ENCODE data around the gene TCP11.
"Not testable (repeated sequence)": the region's sequence is repeated elsewhere in the genome, so short reads cannot be mapped to it uniquely, and the experiment has no call there.

TCP11 gene

DNA sequence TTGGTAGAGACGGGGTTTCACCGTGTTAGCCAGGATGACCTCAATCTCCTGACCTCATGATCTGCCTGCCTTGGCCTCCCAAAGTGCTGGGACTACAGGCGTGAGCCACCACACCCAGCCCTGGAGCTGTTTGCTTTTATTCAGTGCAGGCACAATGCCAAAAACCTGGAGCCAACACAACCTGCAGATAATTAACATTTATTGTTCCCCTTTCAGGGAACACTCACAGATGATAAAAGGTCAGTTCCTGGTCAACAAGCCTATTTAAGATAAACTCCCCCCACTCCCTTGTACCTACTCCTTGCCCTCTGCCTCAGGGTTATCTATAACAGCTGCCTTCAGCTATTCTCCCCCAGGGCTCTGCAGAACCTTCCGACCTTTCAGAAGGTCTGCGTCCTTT lies 33.4 kb downstream of the TCP11 start:
- DNase-seq (ENCODE audit: low spot score in 2 of 2); H3K4me3 Mint-ChIP-seq; H3K36me3 Mint-ChIP-seq; ATAC-seq (ENCODE audit: low read depth); H3K4me1 Mint-ChIP-seq; H3K9me3 Mint-ChIP-seq; H3K27me3 Mint-ChIP-seq: not testable (repeated sequence)
- H3K27ac Mint-ChIP-seq = peak overlapping the region; percentile 85

DNA sequence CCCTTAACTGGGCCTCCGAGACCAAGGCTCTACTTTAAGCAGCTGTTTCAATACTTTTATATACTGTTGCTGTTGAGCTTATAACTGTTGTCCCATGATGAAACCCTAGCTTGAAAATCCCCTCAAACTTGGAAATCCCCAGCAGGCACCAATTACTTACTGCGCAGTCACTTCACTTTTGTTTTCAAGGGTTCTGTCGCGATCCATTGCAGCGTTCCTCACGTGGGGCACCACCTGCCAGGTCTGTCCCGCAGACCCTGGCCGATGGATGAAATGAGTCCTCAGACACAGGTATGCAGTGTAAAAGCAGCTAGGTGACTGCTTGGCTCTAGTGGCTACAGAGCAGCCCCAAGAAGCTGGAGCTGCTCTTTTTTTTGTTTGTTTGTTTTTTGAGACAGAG lies 33.9 kb downstream of the TCP11 start:
- not testable (repeated sequence) for H3K4me1 Mint-ChIP-seq, H3K36me3 Mint-ChIP-seq, H3K9me3 Mint-ChIP-seq, H3K27me3 Mint-ChIP-seq
- ATAC-seq (ENCODE audit: low read depth) (peak; percentile 89), DNase-seq (ENCODE audit: low spot score in 2 of 2) (peak in 1 of 2 donors; percentile 16)
- Mint-ChIP-seq H3K4me3 (peak overlapping the region; percentile 19), H3K27ac (peak overlapping the region; percentile 85)

DNA sequence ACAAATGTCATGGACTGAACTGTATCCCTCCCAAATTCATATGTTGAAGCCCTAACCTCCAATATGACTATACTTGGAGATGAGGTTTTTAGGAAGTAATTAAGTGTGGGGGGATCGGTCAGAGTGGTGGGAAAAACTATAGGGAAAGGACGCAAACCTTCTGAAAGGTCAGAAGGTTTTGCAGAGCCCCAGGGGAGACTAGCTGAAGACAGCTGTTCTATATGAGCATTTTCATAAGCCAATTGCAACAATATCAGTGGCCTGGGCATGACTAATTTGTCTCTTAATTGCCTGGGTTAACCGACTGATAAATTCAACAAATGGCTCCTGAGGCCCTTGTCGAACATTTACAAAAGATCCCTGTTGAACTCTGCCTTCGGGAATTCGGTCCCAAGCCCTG lies 35.1 kb downstream of the TCP11 start:
- not testable (repeated sequence) for H3K27me3 Mint-ChIP-seq; ATAC-seq (ENCODE audit: low read depth); H3K9me3 Mint-ChIP-seq; DNase-seq (ENCODE audit: low spot score in 2 of 2); H3K4me3 Mint-ChIP-seq; H3K4me1 Mint-ChIP-seq; H3K27ac Mint-ChIP-seq; H3K36me3 Mint-ChIP-seq

DNA sequence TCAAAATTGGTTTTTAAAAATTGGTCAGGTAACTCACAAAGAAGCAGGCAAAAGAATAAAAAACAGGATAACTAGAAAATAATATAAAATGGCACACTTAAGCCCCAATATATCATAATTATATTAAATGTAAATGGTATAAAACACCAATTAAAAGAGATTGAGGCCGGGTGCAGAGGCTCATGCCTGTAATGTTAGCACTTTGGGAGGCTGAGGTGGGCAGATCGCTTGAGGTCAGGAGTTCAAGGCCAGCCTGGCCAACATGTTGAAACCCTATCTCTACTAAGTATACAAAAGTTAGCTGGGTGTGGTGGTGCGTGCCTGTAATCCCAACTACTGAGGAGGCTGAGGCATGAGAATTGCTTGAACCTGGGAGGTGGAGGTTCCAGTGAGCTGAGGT lies 36.1 kb downstream of the TCP11 start:
- Mint-ChIP-seq H3K36me3 (peaks cover 3% of the 10 kb centered on the region), H3K9me3 (peaks cover 7% of the 10 kb centered on the region), H3K27me3 (peaks cover 4% of the 10 kb centered on the region), H3K27ac (no peak overlapping the region), H3K4me3 (no peak overlapping the region), H3K4me1 (no peaks in the 10 kb centered on the region)
- ATAC-seq (ENCODE audit: low read depth) (no peak), DNase-seq (ENCODE audit: low spot score in 2 of 2) (no peak)

DNA sequence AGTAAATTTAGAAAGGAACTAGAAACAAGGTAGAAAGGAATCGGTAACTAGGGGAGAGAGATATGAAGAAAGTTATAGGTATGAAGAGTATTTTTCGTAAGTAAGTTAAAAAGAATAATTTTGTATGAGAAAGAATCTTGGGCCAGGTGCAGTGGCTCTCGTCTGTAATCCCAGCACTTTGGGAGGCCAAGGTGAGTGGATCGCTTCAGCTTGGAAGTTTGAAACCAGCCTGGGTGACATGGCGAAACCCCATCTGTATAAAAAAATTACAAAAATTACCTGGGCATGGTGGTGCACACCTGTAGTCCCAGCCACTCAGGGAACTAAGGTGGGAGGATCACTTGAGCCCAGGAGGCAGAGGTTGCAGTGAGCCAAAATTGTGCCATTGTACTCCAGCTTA lies 42.0 kb downstream of the TCP11 start:
- Mint-ChIP-seq H3K9me3 (no peaks in the 10 kb centered on the region), H3K4me1 (no peaks in the 10 kb centered on the region), H3K36me3 (no peaks in the 10 kb centered on the region), H3K27me3 (peaks cover 2% of the 10 kb centered on the region), H3K4me3 (no peak overlapping the region), H3K27ac (no peak overlapping the region)
- no peak for ATAC-seq (ENCODE audit: low read depth)
- DNase-seq (ENCODE audit: low spot score in 2 of 2) = no peak

DNA sequence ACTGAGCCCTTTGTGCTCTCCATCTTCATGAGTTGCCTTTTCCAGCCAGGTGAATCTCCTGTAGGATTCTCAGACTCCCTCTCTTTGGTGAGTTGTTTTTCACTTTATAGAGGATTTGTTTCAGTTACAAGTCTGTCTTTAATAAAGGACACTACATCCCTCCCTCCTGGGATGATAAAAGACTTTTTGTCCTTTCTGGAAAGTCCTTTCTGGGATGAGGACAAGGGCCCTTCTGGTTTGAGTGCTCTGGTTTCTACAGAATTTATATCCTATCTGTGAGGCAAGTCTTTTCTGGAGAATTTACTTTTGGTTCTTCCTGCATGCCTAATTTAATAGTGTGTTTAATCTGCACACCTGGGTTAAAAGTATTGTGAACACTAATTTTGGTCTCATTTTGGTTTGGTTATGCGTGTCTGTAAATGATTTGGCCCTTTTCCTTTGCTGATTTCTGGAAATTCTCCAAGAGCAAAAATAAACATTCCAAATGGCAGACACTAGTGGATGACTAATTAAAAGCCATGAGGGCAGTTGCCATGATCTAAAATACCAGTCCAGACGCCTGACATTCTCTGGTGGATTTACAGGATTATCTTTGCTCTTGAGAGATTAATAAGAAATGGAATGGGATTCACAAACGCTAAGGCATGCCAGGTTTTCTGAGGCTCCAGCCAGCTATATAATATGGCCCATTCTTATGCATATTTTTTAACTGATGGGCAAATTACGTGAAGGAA lies 44.8 kb downstream of the TCP11 start:
- DNase-seq (ENCODE audit: low spot score in 2 of 2) (no peak), ATAC-seq (ENCODE audit: low read depth) (no peak)
- H3K9me3 Mint-ChIP-seq = no peaks in the 10 kb centered on the region
- no peaks in the 10 kb centered on the region for H3K36me3 Mint-ChIP-seq
- no peaks in the 10 kb centered on the region for H3K4me1 Mint-ChIP-seq
- peaks cover 2% of the 10 kb centered on the region for H3K27me3 Mint-ChIP-seq
- H3K4me3 Mint-ChIP-seq = no peak overlapping the region
- no peak overlapping the region for H3K27ac Mint-ChIP-seq

DNA sequence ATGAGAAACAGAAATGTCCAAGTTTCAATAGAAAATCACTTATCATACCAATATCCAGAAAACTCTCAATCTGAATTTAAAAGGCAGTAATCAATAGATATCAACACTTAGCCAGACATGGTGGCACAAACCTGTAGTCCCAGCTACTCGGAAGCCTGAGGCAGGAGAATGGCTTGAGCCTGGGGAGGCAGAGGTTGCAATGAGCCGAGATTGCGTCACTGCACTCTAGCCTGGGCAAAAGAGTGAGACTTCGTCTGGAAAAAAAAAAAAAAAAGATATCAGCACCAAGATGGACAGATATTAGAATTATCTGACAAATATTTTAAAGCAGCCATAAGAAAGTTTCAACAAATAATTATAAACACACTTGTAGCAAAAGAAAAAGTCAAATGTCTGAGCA lies 47.0 kb downstream of the TCP11 start:
- no peak overlapping the region for H3K4me3 Mint-ChIP-seq
- ATAC-seq (ENCODE audit: low read depth) = no peak
- peaks cover 2% of the 10 kb centered on the region for H3K27me3 Mint-ChIP-seq
- no peak overlapping the region for H3K27ac Mint-ChIP-seq
- no peaks in the 10 kb centered on the region for H3K4me1 Mint-ChIP-seq
- no peaks in the 10 kb centered on the region for H3K36me3 Mint-ChIP-seq
- H3K9me3 Mint-ChIP-seq = no peaks in the 10 kb centered on the region
- DNase-seq (ENCODE audit: low spot score in 2 of 2) = no peak

DNA sequence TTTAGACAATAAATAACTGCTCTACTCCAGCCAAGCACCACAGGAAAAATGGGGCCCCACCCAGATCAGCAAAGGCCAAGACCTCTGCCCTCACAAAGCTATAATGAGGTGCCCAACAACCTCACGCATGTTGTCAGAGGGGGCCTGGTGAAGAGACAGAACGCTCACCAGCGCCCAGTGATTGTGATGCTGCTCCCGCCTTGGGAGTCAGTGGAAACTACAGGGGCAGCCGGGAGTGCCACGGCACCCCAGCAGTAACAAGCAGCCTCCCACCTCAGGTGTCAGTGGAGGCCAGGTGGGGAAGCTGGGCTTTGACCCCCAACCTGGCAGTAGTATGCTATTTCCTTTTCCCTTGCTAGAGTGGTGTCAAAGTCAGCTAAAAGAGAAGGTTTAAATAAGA lies 47.4 kb downstream of the TCP11 start:
- Mint-ChIP-seq H3K4me1 (no peaks in the 10 kb centered on the region), H3K27ac (no peak overlapping the region), H3K9me3 (no peaks in the 10 kb centered on the region)

DNA sequence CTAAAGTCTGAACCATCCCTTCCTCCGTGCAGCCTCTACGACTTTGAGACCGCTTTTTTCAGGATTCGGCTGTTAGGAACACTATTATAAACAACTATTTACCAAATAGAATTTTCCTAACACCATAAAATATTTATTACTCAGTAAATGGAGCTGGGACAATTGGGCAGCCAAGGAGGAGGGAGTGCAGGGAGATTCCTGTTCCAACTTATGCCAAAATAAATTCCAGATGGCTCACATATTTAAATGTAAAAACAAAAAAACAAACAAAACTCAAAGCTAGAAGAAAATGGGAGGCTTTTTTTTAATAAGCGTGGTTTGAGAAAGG lies 48.1 kb downstream of the TCP11 start:
- peaks cover 2% of the 10 kb centered on the region for H3K27me3 Mint-ChIP-seq
- no peaks in the 10 kb centered on the region for H3K4me1 Mint-ChIP-seq
- peaks cover 5% of the 10 kb centered on the region for H3K36me3 Mint-ChIP-seq
- ATAC-seq (ENCODE audit: low read depth) = no peak
- H3K9me3 Mint-ChIP-seq = no peaks in the 10 kb centered on the region
- H3K4me3 Mint-ChIP-seq = no peak overlapping the region
- H3K27ac Mint-ChIP-seq = no peak overlapping the region
- DNase-seq (ENCODE audit: low spot score in 2 of 2) = no peak

More for the DNA sequence above, 47.4 kb downstream of the TCP11 start:
- Mint-ChIP-seq H3K27me3 (peaks cover 2% of the 10 kb centered on the region), H3K4me3 (no peak overlapping the region), H3K36me3 (peaks cover 1% of the 10 kb centered on the region)
- no peak for DNase-seq (ENCODE audit: low spot score in 2 of 2)
- no peak for ATAC-seq (ENCODE audit: low read depth)

DNA sequence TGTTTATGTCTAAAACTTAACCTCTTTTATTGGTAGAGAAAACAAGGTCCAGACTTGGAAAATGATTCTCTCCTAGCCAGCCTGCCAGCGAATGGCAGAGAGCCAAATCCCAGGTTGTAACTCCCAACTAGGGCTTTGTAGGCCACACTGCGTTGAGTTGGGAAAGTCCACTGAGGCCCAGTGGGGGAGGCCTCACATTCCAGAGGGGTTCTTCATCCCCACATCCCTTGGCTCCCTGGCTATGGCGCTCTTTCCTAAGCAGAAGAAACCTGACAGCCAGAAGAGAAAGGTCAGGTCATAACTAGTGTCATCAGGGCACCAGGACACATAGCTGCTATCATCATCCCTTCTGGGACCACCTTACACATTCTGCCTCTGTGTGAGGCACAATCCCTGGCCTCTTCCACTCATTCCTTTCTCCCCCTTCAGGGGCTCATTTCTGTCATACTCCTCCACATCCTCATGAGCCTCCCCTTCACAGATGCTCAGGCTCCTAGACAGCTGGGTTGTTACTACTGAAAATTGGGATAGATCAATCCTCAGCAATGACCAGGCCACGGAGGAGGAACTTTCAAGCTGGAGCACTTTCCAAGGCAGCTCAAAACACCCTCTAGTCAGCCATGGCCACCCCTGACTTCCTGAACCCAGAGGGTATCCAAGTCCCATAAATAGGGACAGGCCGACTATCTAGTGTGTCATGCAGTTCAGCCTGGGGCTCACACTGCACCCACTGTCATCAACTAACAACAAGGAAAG lies 48.6 kb downstream of the TCP11 start:
- Mint-ChIP-seq H3K9me3 (no peaks in the 10 kb centered on the region), H3K27me3 (peaks cover under 1% of the 10 kb centered on the region), H3K36me3 (peaks cover 9% of the 10 kb centered on the region), H3K4me1 (no peaks in the 10 kb centered on the region), H3K27ac (no peak overlapping the region), H3K4me3 (no peak overlapping the region)
- ATAC-seq (ENCODE audit: low read depth) (no peak), DNase-seq (ENCODE audit: low spot score in 2 of 2) (no peak)

DNA sequence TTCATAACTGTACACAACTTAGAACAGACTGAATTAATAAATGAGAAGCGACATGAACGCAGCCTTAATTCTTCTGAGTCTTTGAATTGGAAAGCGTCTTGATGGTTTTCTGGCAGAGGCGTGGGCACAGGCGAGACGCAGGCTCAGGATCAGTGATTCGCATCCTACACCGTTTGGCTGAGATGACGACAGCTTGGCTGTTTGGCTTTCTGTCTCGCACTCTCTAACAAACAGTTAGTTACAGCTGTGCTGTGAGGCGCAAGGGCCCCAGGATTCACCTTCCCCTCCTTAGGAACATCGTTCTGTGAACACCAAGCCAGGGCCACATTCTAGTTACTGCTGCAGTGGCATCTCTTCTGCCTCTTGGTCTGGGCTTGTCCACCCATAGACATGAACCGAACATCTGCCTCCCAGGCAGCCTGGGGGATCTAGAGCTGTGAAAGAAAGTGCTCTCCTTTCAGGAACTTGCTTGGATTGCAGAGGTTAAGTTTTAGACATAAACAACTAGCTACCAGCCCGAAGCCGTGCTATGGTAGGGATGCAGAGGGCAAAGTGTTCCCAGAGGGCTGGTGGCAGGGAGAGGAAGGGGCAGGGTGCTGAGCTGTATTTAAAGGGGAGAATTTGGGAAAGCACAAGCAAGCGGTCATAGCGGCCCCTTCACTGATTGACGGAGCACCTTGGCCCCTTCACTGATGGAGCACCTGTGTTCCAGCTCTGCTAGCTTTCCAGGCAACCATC lies 49.6 kb downstream of the TCP11 start:
- Mint-ChIP-seq H3K27ac (no peak overlapping the region), H3K36me3 (peaks cover 17% of the 10 kb centered on the region)

DNA sequence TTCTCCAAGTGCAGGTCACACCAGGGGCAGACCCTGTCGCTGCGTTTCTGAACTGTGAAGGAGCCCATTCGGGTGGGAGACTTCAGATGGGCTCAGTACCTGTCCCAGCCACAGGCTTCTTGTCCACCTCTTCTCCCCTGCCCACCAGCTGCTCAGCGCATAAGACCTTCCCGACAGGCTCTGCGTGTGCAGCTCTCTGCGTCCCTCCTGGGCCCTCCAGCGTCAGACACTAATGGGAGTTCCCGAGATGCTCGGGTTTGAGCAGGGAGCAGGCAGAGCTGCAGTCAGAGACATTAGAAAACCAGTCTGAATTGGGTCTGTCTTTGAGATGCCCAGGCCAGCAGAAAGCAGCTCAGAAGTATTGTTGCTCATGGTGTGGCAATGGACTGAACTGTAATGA lies 50.4 kb downstream of the TCP11 start:
- no peak for ATAC-seq (ENCODE audit: low read depth)
- H3K27me3 Mint-ChIP-seq = no peaks in the 10 kb centered on the region
- H3K4me1 Mint-ChIP-seq = no peaks in the 10 kb centered on the region
- H3K4me3 Mint-ChIP-seq = no peak overlapping the region
- no peaks in the 10 kb centered on the region for H3K9me3 Mint-ChIP-seq
- DNase-seq (ENCODE audit: low spot score in 2 of 2) = no peak
- H3K36me3 Mint-ChIP-seq = peaks cover 23% of the 10 kb centered on the region
- H3K27ac Mint-ChIP-seq = no peak overlapping the region

More for the DNA sequence above, 49.6 kb downstream of the TCP11 start:
- Mint-ChIP-seq H3K4me1 (no peaks in the 10 kb centered on the region), H3K27me3 (no peaks in the 10 kb centered on the region), H3K9me3 (no peaks in the 10 kb centered on the region), H3K4me3 (no peak overlapping the region)
- ATAC-seq (ENCODE audit: low read depth) (no peak), DNase-seq (ENCODE audit: low spot score in 2 of 2) (no peak)

DNA sequence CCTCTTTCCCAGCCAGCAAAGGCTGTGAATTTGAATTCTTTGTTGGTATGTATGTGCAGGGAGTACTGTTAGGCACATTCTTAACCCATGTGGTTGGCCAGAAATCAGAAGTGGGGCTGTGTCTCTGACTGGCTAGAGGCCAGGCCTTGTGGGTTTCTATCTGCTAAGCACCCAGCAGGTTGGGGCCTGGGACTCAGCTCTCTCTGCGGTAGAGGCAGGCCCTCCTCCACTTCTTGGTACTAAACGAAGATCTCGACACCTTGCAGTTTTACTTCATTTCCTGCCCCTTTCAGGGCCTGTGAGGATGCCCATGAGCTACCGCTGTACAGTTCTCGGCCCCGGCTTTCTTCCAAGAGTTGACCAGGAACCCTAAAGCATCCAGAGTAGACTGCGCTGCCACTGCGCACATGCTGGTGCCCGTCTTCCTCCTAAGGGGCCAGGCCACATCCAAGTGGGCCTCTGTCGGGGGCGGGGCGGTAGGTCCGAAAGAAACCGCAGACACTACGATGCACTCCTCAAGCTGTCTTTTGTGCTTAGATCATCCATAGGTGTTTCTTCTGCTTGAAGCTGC lies 51.1 kb downstream of the TCP11 start:
- Mint-ChIP-seq H3K4me3 (no peak overlapping the region), H3K4me1 (no peaks in the 10 kb centered on the region)

DNA sequence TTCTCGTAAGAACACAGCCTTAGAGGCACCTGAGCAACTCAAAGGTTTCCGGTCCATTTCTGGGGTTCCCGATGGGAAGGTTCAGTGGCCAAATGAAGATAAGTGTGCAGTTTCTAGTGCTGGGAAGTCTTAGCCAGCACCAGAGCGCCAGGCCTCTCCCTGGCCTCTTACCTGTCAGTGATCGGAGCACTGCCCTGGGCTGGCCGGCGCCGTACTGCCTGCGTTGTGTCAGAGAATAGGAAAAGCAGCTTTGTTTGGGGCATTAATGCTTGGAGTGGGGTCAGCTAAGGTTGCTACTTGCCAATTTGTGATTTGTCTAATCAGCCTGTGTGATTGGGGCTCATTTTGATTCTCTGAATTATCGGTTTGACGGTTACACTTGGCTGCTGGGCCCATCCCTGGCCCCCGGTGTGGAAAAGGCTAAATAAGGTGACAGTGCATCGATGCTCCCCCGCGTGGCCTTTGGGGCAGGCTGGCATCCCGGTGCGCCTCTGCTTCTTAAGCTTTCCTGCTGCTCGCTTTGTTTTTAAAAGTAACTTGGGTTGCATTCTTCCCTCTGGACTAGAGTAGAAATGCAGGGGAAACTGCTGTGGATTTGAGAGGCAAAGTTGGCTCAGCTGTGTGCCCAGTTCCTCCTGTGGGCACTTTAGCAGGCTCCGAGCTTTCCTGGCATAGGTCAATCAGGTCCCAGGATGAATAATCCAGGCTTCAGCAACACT lies 51.8 kb downstream of the TCP11 start:
- ATAC-seq (ENCODE audit: low read depth) (no peak), DNase-seq (ENCODE audit: low spot score in 2 of 2) (no peak)
- no peaks in the 10 kb centered on the region for H3K4me1 Mint-ChIP-seq
- peaks cover 28% of the 10 kb centered on the region for H3K36me3 Mint-ChIP-seq
- no peak overlapping the region for H3K27ac Mint-ChIP-seq
- H3K27me3 Mint-ChIP-seq = no peaks in the 10 kb centered on the region
- no peaks in the 10 kb centered on the region for H3K9me3 Mint-ChIP-seq
- no peak overlapping the region for H3K4me3 Mint-ChIP-seq

More for the DNA sequence above, 51.1 kb downstream of the TCP11 start:
- no peak overlapping the region for H3K27ac Mint-ChIP-seq
- ATAC-seq (ENCODE audit: low read depth) (no peak), DNase-seq (ENCODE audit: low spot score in 2 of 2) (no peak)
- H3K27me3 Mint-ChIP-seq = no peaks in the 10 kb centered on the region
- H3K36me3 Mint-ChIP-seq = peaks cover 28% of the 10 kb centered on the region
- no peaks in the 10 kb centered on the region for H3K9me3 Mint-ChIP-seq

Measured in memory B cell (primary cell).